Measurements from ENCODE around the gene FBN2. TPM values are rescaled to one million over a fixed set of nuclear protein-coding genes. Genes with fewer than 3 reads are reported as not detected.

FBN2 gene
- polyA plus RNA-seq, 1 donor from 2014 or later: 1.6 TPM

GRCh38 chr5:128228008-128228407 lies 310.0 kb downstream of the FBN2 start:
- Histone ChIP-seq H3K4me3 (ENCODE audit: low read length) (no peak overlapping the region), H3K9me2 (ENCODE audit: insufficient read depth, low read length) (no peaks in the 10 kb centered on the region), H3K9ac (ENCODE audit: low read length) (no peak overlapping the region), H3K27me3 (ENCODE audit: insufficient read depth, low read depth, low read length) (no peaks in the 10 kb centered on the region), H4K20me1 (ENCODE audit: insufficient read depth) (no peaks in the 10 kb centered on the region), H3K9me3 (ENCODE audit: low read length) (no peaks in the 10 kb centered on the region), H3K27ac (ENCODE audit: low read length) (no peak overlapping the region), H3K36me3 (ENCODE audit: insufficient read depth, low read length) (no peaks in the 10 kb centered on the region), H3K4me2 (ENCODE audit: low read length) (no peak overlapping the region), H2AFZ (ENCODE audit: low read depth, low read length) (no peak overlapping the region), H3K79me2 (replicated peaks; ENCODE audit: insufficient read depth, low read length) (no peaks in the 10 kb centered on the region), H3F3A (ENCODE audit: insufficient read depth, low read length, poor library complexity, severe bottlenecking) (no peaks in the 10 kb centered on the region)
- TF ChIP-seq MXI1 (conservative IDR thresholded peaks at IDR 0.05; ENCODE audit: poor library complexity, severe bottlenecking) (no peak), EZH2 (IDR thresholded peaks at IDR 0.05; ENCODE audit: borderline replicate concordance, insufficient read depth, low read length, poor library complexity, severe bottlenecking) (no peak), RAD21 (conservative IDR thresholded peaks at IDR 0.05) (no peak), SMC3 (conservative IDR thresholded peaks at IDR 0.05; ENCODE audit: poor library complexity) (no peak), REST (IDR thresholded peaks at IDR 0.05; ENCODE audit: borderline replicate concordance) (no peak), TAF1 (IDR thresholded peaks at IDR 0.05; ENCODE audit: low read depth) (no peak), POLR2AphosphoS5 (IDR thresholded peaks at IDR 0.05) (no peak), EP300 (conservative IDR thresholded peaks at IDR 0.05; ENCODE audit: poor library complexity, severe bottlenecking) (no peak), CTCF (IDR thresholded peaks at IDR 0.05; ENCODE audit: poor library complexity, severe bottlenecking) (no peak)

GRCh38 chr5:128225245-128226030 lies 312.6 kb downstream of the FBN2 start:
- no peak for TF ChIP-seq RAD21 (conservative IDR thresholded peaks at IDR 0.05)
- TF ChIP-seq POLR2AphosphoS5 (IDR thresholded peaks at IDR 0.05): no peak
- no peak for TF ChIP-seq MXI1 (conservative IDR thresholded peaks at IDR 0.05; ENCODE audit: poor library complexity, severe bottlenecking)
- no peak for TF ChIP-seq EP300 (conservative IDR thresholded peaks at IDR 0.05; ENCODE audit: poor library complexity, severe bottlenecking)
- TF ChIP-seq REST (IDR thresholded peaks at IDR 0.05; ENCODE audit: borderline replicate concordance): no peak
- TF ChIP-seq SMC3 (conservative IDR thresholded peaks at IDR 0.05; ENCODE audit: poor library complexity): no peak
- TF ChIP-seq TAF1 (IDR thresholded peaks at IDR 0.05; ENCODE audit: low read depth): no peak
- TF ChIP-seq EZH2 (IDR thresholded peaks at IDR 0.05; ENCODE audit: borderline replicate concordance, insufficient read depth, low read length, poor library complexity, severe bottlenecking): no peak
- TF ChIP-seq CTCF (IDR thresholded peaks at IDR 0.05; ENCODE audit: poor library complexity, severe bottlenecking): no peak
- Histone ChIP-seq H4K20me1 (ENCODE audit: insufficient read depth) (no peaks in the 10 kb centered on the region), H3K4me3 (ENCODE audit: low read length) (no peak overlapping the region), H3K36me3 (ENCODE audit: insufficient read depth, low read length) (no peaks in the 10 kb centered on the region), H3K9me3 (ENCODE audit: low read length) (no peaks in the 10 kb centered on the region), H3K9ac (ENCODE audit: low read length) (no peak overlapping the region), H3F3A (ENCODE audit: insufficient read depth, low read length, poor library complexity, severe bottlenecking) (no peaks in the 10 kb centered on the region), H3K9me2 (ENCODE audit: insufficient read depth, low read length) (no peaks in the 10 kb centered on the region), H3K27me3 (ENCODE audit: insufficient read depth, low read depth, low read length) (no peaks in the 10 kb centered on the region), H3K79me2 (replicated peaks; ENCODE audit: insufficient read depth, low read length) (no peaks in the 10 kb centered on the region), H3K27ac (ENCODE audit: low read length) (no peak overlapping the region), H2AFZ (ENCODE audit: low read depth, low read length) (no peak overlapping the region), H3K4me2 (ENCODE audit: low read length) (no peak overlapping the region)
